HG02885 (cell line): ENCODE results near the gene RNPS1.

ENCODE experiments used
- ATAC-seq: cut with Tn5 transposase; IDR thresholded peaks from one replicate; pipeline ENCODE4 v1.9.1; 2021; ENCODE audit warnings: mild to moderate bottlenecking; ENCODE audit not compliant: unreplicated experiment, poor library complexity

Gene RNPS1

GRCh38 chr16:2237102-2237482 is 30.8 kb downstream of the RNPS1 start:
- no peak for ATAC-seq

GRCh38 chr16:2236337-2237101 is 31.4 kb downstream of the RNPS1 start, which contains the start of gene DNASE1L2:
TSS of gene DNASE1L2 (plus strand) at chr16:2236444. CDS start at chr16:2236817, 373 bp downstream.
- ATAC-seq = no peak

GRCh38 chr16:2235695-2236336 is 32.1 kb downstream of the RNPS1 start:
- no peak for ATAC-seq

GRCh38 chr16:2235234-2235651 is 32.7 kb downstream of the RNPS1 start:
- ATAC-seq = no peak

GRCh38 chr16:2234813-2235170 is 33.1 kb downstream of the RNPS1 start:
- ATAC-seq = no peak

- ATAC-seq = no peak
These were observed 33.8 kb downstream of the RNPS1 start for GRCh38 chr16:2233872-2234812.

- ATAC-seq = no peak
These were observed 34.7 kb downstream of the RNPS1 start for GRCh38 chr16:2233046-2233775.

- no peak for ATAC-seq
These were observed 35.6 kb downstream of the RNPS1 start for GRCh38 chr16:2232094-2232990.

GRCh38 chr16:2231016-2231931 is 36.7 kb downstream of the RNPS1 start:
- ATAC-seq = no peak

GRCh38 chr16:2230376-2230775 is 37.5 kb downstream of the RNPS1 start:
- no peak for ATAC-seq

- no peak for ATAC-seq
These were observed 38.2 kb downstream of the RNPS1 start for GRCh38 chr16:2229632-2230250.

- no peak for ATAC-seq
These were observed 38.8 kb downstream of the RNPS1 start for GRCh38 chr16:2229091-2229490.

- ATAC-seq = no peak
These were observed 39.6 kb downstream of the RNPS1 start for GRCh38 chr16:2228161-2228824.

GRCh38 chr16:2226918-2227317 is 41.0 kb downstream of the RNPS1 start:
- no peak for ATAC-seq

- ATAC-seq = no peak
These were observed 41.6 kb downstream of the RNPS1 start for GRCh38 chr16:2226245-2226793.

GRCh38 chr16:2223942-2224486 is 43.9 kb downstream of the RNPS1 start:
- ATAC-seq = peak; percentile 22
